PC-9 (cell line): ENCODE results near the gene ST6GALNAC2.

Source experiments
- EZH2 ChIP-seq: fragments of 200-600 bp; sonication (generic); IDR thresholded peaks from 2 replicates; pipeline ENCODE4 v1.8.0; 2017; ENCODE audit warnings: antibody characterized with exemption, low read depth
- TF ChIP-seq, protein P1 (sequence below): fragments of 200-600 bp; sonication (generic); conservative IDR thresholded peaks from 2 replicates; pipeline ENCODE4 v1.6.1; 2017; ENCODE audit warnings: mixed run types, antibody characterized with exemption, mild to moderate bottlenecking, moderate library complexity

DNA sequence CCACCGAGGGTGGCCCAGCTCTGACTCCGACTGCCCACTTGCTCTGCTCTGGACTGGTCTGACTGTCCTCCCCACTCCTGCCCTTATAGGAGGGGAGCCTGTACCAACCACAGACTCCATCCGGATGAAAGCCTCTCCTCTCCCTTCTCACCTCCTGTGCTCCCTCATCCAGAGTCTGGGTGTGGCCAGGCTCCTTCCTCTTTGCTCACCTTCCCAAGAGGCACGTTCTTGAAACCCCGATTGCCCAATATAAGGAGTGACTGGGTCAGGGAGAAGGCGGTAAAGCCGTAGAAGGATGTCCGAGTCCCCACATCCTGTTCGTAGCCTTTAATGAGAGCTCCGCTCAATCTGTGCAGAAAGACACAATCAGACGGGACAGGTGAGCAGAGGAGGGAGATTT lies 40.8 kb upstream of the ST6GALNAC2 start:
- no peak for TF ChIP-seq EZH2
- TF ChIP-seq, protein P1, sequence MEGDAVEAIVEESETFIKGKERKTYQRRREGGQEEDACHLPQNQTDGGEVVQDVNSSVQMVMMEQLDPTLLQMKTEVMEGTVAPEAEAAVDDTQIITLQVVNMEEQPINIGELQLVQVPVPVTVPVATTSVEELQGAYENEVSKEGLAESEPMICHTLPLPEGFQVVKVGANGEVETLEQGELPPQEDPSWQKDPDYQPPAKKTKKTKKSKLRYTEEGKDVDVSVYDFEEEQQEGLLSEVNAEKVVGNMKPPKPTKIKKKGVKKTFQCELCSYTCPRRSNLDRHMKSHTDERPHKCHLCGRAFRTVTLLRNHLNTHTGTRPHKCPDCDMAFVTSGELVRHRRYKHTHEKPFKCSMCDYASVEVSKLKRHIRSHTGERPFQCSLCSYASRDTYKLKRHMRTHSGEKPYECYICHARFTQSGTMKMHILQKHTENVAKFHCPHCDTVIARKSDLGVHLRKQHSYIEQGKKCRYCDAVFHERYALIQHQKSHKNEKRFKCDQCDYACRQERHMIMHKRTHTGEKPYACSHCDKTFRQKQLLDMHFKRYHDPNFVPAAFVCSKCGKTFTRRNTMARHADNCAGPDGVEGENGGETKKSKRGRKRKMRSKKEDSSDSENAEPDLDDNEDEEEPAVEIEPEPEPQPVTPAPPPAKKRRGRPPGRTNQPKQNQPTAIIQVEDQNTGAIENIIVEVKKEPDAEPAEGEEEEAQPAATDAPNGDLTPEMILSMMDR, result no peak
